GM18861 (cell line): ENCODE data around the gene BTBD9.

Experiments
- ATAC-seq: cut with Tn5 transposase; IDR thresholded peaks from one replicate; pipeline ENCODE4 v1.9.1; 2021; ENCODE audit not compliant: unreplicated experiment

The BTBD9 gene

GRCh38 chr6:38599966-38600550 lies 39.7 kb downstream of the BTBD9 start:
- no peak for ATAC-seq

- no peak for ATAC-seq
These were observed 40.5 kb downstream of the BTBD9 start for GRCh38 chr6:38599261-38599660.

GRCh38 chr6:38593998-38594665 lies 45.6 kb downstream of the BTBD9 start:
- ATAC-seq = no peak

- no peak for ATAC-seq
These were observed 46.3 kb downstream of the BTBD9 start for GRCh38 chr6:38593409-38593808.

- ATAC-seq = no peak
These were observed 48.3 kb downstream of the BTBD9 start for GRCh38 chr6:38591439-38591838.

- ATAC-seq = no peak
These were observed 50.4 kb downstream of the BTBD9 start for GRCh38 chr6:38589367-38589720.

GRCh38 chr6:38588631-38589366 lies 50.9 kb downstream of the BTBD9 start:
- ATAC-seq = no peak

- no peak for ATAC-seq
These were observed 51.9 kb downstream of the BTBD9 start for GRCh38 chr6:38587766-38588362.

GRCh38 chr6:38586992-38587391 lies 52.7 kb downstream of the BTBD9 start:
- ATAC-seq = no peak

- no peak for ATAC-seq
These were observed 55.0 kb downstream of the BTBD9 start for GRCh38 chr6:38584731-38585130.

GRCh38 chr6:38583523-38583922 lies 56.2 kb downstream of the BTBD9 start:
- no peak for ATAC-seq

- no peak for ATAC-seq
These were observed 59.7 kb downstream of the BTBD9 start for GRCh38 chr6:38580030-38580429.

- ATAC-seq = no peak
These were observed 60.6 kb downstream of the BTBD9 start for GRCh38 chr6:38579010-38579628.

- ATAC-seq = no peak
These were observed 61.7 kb downstream of the BTBD9 start for GRCh38 chr6:38578075-38578474.

- no peak for ATAC-seq
These were observed 62.2 kb downstream of the BTBD9 start for GRCh38 chr6:38577492-38577891.

GRCh38 chr6:38573801-38574395 lies 65.8 kb downstream of the BTBD9 start:
- no peak for ATAC-seq

- ATAC-seq = peak; percentile 75
These were observed 67.4 kb downstream of the BTBD9 start for GRCh38 chr6:38572186-38572813.

GRCh38 chr6:38571721-38572120 lies 68.0 kb downstream of the BTBD9 start:
- ATAC-seq = no peak

- ATAC-seq = no peak
These were observed 69.0 kb downstream of the BTBD9 start for GRCh38 chr6:38570750-38571149.

GRCh38 chr6:38567436-38567835 lies 72.3 kb downstream of the BTBD9 start:
- no peak for ATAC-seq
